Endothelial cell of umbilical vein (primary cell): ENCODE measurements around the gene TMEM126A.
A peak's percentile ranks its signal among the peaks of the same experiment; 100 is the strongest.

Experiments used
- CTCF ChIP-seq, 2 donors: IDR thresholded peaks; 1 replicate in 1 of 2; 2 replicates in 1 of 2; pipeline ENCODE4 v1.5.1; 2011; ENCODE audit warnings: low read length in 2 of 2, mild to moderate bottlenecking in 2 of 2, moderate library complexity in 2 of 2, control low read depth in 1 of 2, inconsistent platforms in 1 of 2, low read depth in 1 of 2; ENCODE audit not compliant: insufficient read depth in 1 of 2; ENCODE audit errors: extremely low read depth in 1 of 2
- EZH2 ChIP-seq: IDR thresholded peaks from 2 replicates; pipeline ENCODE4 v1.6.1; 2012; ENCODE audit warnings: borderline replicate concordance, low read depth, mild to moderate bottlenecking, moderate library complexity, low read length, inconsistent platforms; ENCODE audit not compliant: severe bottlenecking
- MYC ChIP-seq: IDR thresholded peaks from one replicate; pipeline ENCODE4 v1.6.1; 2011; ENCODE audit warnings: mild to moderate bottlenecking, low read depth, low read length
- POLR2A ChIP-seq: IDR thresholded peaks from 2 replicates; pipeline ENCODE4 v1.6.1; 2012; ENCODE audit warnings: low read depth, mild to moderate bottlenecking, control low read depth, low read length

- peak in 1 of 2 donors; percentile 47 for TF ChIP-seq CTCF (IDR thresholded peaks at IDR 0.05; ENCODE audit: extremely low read depth in 1 of 2, insufficient read depth in 1 of 2, low read depth in 1 of 2, low read length in 2 of 2)
- TF ChIP-seq POLR2A, result no peak
- TF ChIP-seq MYC, result no peak
- no peak for TF ChIP-seq EZH2
These were observed 16.2 kb downstream of the TMEM126A start for GRCh38 chr11:85663753-85664614.
